ENCODE results near the gene SLC29A3.

Gene SLC29A3

GRCh38 chr10:71300555-71301370 lies 18.3 kb upstream of the SLC29A3 start:
- DNase-seq (ENCODE audit: low spot score), result no peak

GRCh38 chr10:71301371-71301916 lies 17.6 kb upstream of the SLC29A3 start:
- no peak for DNase-seq (ENCODE audit: low spot score)

GRCh38 chr10:71302451-71302850 lies 16.6 kb upstream of the SLC29A3 start:
- no peak for DNase-seq (ENCODE audit: low spot score)

- DNase-seq (ENCODE audit: low spot score), result peak; percentile 60
These were observed 16.0 kb upstream of the SLC29A3 start for GRCh38 chr10:71302874-71303568.

- no peak for DNase-seq (ENCODE audit: low spot score)
These were observed 15.5 kb upstream of the SLC29A3 start for GRCh38 chr10:71303569-71303907.

- no peak for DNase-seq (ENCODE audit: low spot score)
These were observed 14.1 kb upstream of the SLC29A3 start for GRCh38 chr10:71304914-71305313.

GRCh38 chr10:71306979-71307378 lies 12.1 kb upstream of the SLC29A3 start:
- no peak for DNase-seq (ENCODE audit: low spot score)

GRCh38 chr10:71307469-71308085 lies 11.5 kb upstream of the SLC29A3 start:
- DNase-seq (ENCODE audit: low spot score), result no peak

- DNase-seq (ENCODE audit: low spot score), result no peak
These were observed 10.8 kb upstream of the SLC29A3 start for GRCh38 chr10:71308244-71308643.

GRCh38 chr10:71308985-71309384 lies 10.1 kb upstream of the SLC29A3 start:
- no peak for DNase-seq (ENCODE audit: low spot score)

GRCh38 chr10:71309919-71310318 lies 9.1 kb upstream of the SLC29A3 start:
- no peak for DNase-seq (ENCODE audit: low spot score)

GRCh38 chr10:71312220-71312619 lies 6.8 kb upstream of the SLC29A3 start:
- DNase-seq (ENCODE audit: low spot score), result no peak

GRCh38 chr10:71312811-71313789 lies 6.0 kb upstream of the SLC29A3 start:
- DNase-seq (ENCODE audit: low spot score), result no peak

- DNase-seq (ENCODE audit: low spot score), result peak; percentile 42
These were observed 4.9 kb upstream of the SLC29A3 start for GRCh38 chr10:71314028-71314693.

GRCh38 chr10:71314694-71315225 lies 4.3 kb upstream of the SLC29A3 start:
- no peak for DNase-seq (ENCODE audit: low spot score)

GRCh38 chr10:71316056-71316785 lies 2.8 kb upstream of the SLC29A3 start:
- no peak for DNase-seq (ENCODE audit: low spot score)

- no peak for DNase-seq (ENCODE audit: low spot score)
These were observed 2.3 kb upstream of the SLC29A3 start for GRCh38 chr10:71316786-71317160.

GRCh38 chr10:71317739-71318138 lies 1.3 kb upstream of the SLC29A3 start:
- DNase-seq (ENCODE audit: low spot score), result no peak

GRCh38 chr10:71319800-71320392 lies 837 bp downstream of the SLC29A3 start:
- no peak for DNase-seq (ENCODE audit: low spot score)

- DNase-seq (ENCODE audit: low spot score), result no peak
These were observed 1.5 kb downstream of the SLC29A3 start for GRCh38 chr10:71320592-71320991.

Data from kidney tubule cell (primary cell).